Measurements from ENCODE around the gene PLPPR5.

PLPPR5 gene

GRCh38 chr1:98906809-98907208 lies 97.9 kb downstream of the PLPPR5 start:
- H3K4me3 ChIP-seq (replicated peaks; ENCODE audit: low read depth, low read length): no peak overlapping the region
- no peak for TF ChIP-seq CTCF (IDR thresholded peaks at IDR 0.05; ENCODE audit: low read length, missing control alignments)
- DNase-seq (ENCODE audit: low read depth): no peak

GRCh38 chr1:98906361-98906760 lies 98.3 kb downstream of the PLPPR5 start:
- no peak overlapping the region for H3K4me3 ChIP-seq (replicated peaks; ENCODE audit: low read depth, low read length)
- TF ChIP-seq CTCF (IDR thresholded peaks at IDR 0.05; ENCODE audit: low read length, missing control alignments): no peak
- no peak for DNase-seq (ENCODE audit: low read depth)

GRCh38 chr1:98904684-98905083 lies 100.0 kb downstream of the PLPPR5 start:
- H3K4me3 ChIP-seq (replicated peaks; ENCODE audit: low read depth, low read length): no peak overlapping the region
- no peak for TF ChIP-seq CTCF (IDR thresholded peaks at IDR 0.05; ENCODE audit: low read length, missing control alignments)
- no peak for DNase-seq (ENCODE audit: low read depth)

- TF ChIP-seq CTCF (IDR thresholded peaks at IDR 0.05; ENCODE audit: low read length, missing control alignments): no peak
Measured at GRCh38 chr1:98903726-98904125, 100.9 kb downstream of the PLPPR5 start.

GRCh38 chr1:98903261-98903660 lies 101.4 kb downstream of the PLPPR5 start:
- peak; percentile 92 for DNase-seq (ENCODE audit: low read depth)
- no peak overlapping the region for H3K4me3 ChIP-seq (replicated peaks; ENCODE audit: low read depth, low read length)
- TF ChIP-seq CTCF (IDR thresholded peaks at IDR 0.05; ENCODE audit: low read length, missing control alignments): no peak

More at GRCh38 chr1:98903726-98904125, 100.9 kb downstream of the PLPPR5 start:
- no peak overlapping the region for H3K4me3 ChIP-seq (replicated peaks; ENCODE audit: low read depth, low read length)
- DNase-seq (ENCODE audit: low read depth): peak; percentile 35

GRCh38 chr1:98898940-98899339 lies 105.7 kb downstream of the PLPPR5 start:
- no peak for TF ChIP-seq CTCF (IDR thresholded peaks at IDR 0.05; ENCODE audit: low read length, missing control alignments)
- DNase-seq (ENCODE audit: low read depth): no peak
- H3K4me3 ChIP-seq (replicated peaks; ENCODE audit: low read depth, low read length): no peak overlapping the region

- H3K4me3 ChIP-seq (replicated peaks; ENCODE audit: low read depth, low read length): no peak overlapping the region
- TF ChIP-seq CTCF (IDR thresholded peaks at IDR 0.05; ENCODE audit: low read length, missing control alignments): no peak
- DNase-seq (ENCODE audit: low read depth): no peak
Measured at GRCh38 chr1:98897479-98897878, 107.2 kb downstream of the PLPPR5 start.
